Thymus (tissue), 11 donors: ENCODE results near the gene GNG12. TPM values are rescaled to one million over a fixed set of nuclear protein-coding genes. Genes with fewer than 3 reads are reported as not detected.

Experiments used
- DNase-seq, 9 donors: peaks; one replicate each; pipeline ENCODE4 v3.0.0-alpha.2; 2013; ENCODE audit warnings: low spot score in 9 of 9, low read depth in 6 of 9, missing footprints in 1 of 9
- H3K27ac ChIP-seq, 2 donors: one replicate each; pipeline ENCODE4 v1.5.1; 2013; ENCODE audit warnings: control low read depth in 1 of 2, low read depth in 1 of 2, low read length in 1 of 2, mild to moderate bottlenecking in 1 of 2, moderate library complexity in 1 of 2
- H3K27me3 ChIP-seq, 2 donors: one replicate each; pipeline ENCODE4 v1.5.1; 2013; ENCODE audit warnings: low read length in 1 of 2; ENCODE audit not compliant: control insufficient read depth in 2 of 2, insufficient read depth in 1 of 2
- H3K36me3 ChIP-seq, 2 donors: one replicate each; pipeline ENCODE4 v1.5.1; 2013; ENCODE audit warnings: low read length in 1 of 2, mild to moderate bottlenecking in 1 of 2, moderate library complexity in 1 of 2; ENCODE audit not compliant: control insufficient read depth in 2 of 2, insufficient read depth in 2 of 2
- H3K4me1 ChIP-seq, 2 donors: one replicate each; pipeline ENCODE4 v1.5.1; 2013; ENCODE audit warnings: low read length in 2 of 2; ENCODE audit not compliant: control insufficient read depth in 2 of 2, insufficient read depth in 2 of 2
- H3K4me3 ChIP-seq, 2 donors: one replicate each; pipeline ENCODE4 v1.5.1; 2013; ENCODE audit warnings: low read length in 2 of 2, control low read depth in 1 of 2, mild to moderate bottlenecking in 1 of 2
- H3K9me3 ChIP-seq, 2 donors: one replicate each; pipeline ENCODE4 v1.5.1; 2013; ENCODE audit warnings: low read length in 1 of 2, mild to moderate bottlenecking in 1 of 2; ENCODE audit not compliant: control insufficient read depth in 2 of 2, insufficient read depth in 1 of 2
- WGBS: extraction: QIAGEN DNeasy Blood & Tissue Kit; methylation state at CpG from one replicate; pipeline ENCODE4 v1.1.7; 2013; 5-methylcytosine and 5-hydroxymethylcytosine counted together
- polyA plus RNA-seq: library from polyadenylated mRNA; stranded (reverse); fragments of 200-250 nt; gene quantifications from one replicate; pipeline ENCODE4 v1.2.3, GENCODE V29; 2013
- total RNA-seq: library from RNA; stranded (reverse); fragments of 120-200 nt; gene quantifications from one replicate; pipeline ENCODE4 v1.2.4, GENCODE V29; 2013
- donor health status: healthy.

GNG12 gene
- total and polyA plus RNA-seq, 2 donors = 14.8 to 19.3 TPM

DNA sequence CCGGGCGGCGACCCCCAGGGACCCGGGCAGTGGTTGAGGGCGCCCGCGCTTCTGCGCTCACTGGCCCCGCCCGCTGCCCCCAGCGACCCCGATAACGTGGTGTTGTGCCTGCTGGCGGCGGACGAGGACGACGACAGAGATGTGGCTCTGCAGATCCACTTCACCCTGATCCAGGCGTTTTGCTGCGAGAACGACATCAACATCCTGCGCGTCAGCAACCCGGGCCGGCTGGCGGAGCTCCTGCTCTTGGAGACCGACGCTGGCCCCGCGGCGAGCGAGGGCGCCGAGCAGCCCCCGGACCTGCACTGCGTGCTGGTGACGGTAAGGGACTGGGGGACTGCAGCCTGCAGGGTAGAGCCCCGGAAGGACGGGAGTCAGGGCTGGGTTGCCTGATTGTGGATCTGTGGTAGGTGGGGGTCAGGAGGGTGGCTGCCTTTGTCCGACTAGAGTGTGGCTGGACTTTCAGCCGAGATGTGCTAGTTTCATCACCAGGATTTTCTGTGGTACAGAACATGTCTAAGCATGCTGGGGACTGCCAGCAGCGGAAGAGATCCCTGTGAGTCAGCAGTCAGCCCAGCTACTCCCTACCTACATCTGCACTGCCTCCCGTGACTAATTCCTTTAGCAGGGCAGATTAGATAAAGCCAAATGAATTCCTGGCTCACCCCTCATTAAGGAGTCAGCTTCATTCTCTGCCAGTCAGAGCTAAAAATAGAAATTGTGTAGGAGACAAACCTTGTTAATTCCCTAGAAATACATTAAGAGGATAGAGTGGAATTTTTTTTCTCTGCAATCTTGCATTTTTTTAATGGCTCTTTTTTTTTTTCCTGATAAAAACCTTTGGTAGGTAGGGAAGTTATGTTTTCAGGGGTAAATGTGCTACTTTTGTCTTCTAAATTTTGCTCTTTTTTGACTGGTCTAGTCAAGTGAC lies 146.7 kb downstream of the GNG12 start:
- WGBS = under 1% methylated on average over 43 of the region's 43 CpGs

DNA sequence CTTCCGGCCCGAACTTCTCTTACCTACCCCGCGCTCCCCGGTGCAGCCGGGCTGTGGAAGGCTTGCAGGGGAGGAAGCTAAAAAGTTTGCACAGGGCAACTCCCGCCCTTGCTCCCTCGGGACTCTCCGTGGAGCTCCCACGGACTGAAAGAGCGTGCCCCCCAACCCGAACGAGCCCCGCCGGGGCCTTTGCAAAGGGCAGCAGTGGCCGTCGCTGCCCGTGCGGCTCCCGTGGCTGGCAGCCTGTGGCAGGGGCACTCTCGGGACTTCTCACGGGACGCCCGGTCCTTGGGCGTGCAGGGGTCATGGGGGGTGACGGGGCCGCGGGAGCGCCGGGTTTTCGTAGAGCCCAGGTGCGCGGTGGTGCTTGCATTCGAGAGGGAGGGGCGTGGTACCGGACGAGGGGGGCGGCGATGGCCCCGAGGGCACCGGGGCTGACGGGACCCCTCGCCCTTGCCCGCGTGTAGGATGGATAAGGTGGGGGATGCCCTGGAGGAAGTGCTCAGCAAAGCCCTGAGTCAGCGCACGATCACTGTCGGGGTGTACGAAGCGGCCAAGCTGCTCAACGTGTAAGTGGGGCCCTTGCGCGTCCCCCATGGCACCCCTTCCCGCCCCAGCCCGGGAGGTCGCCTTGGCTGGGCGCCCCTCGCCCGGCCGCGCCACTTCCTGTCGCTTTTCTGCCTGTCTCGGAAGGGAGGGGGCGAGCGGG lies 147.6 kb downstream of the GNG12 start:
- H3K4me1 ChIP-seq = peaks cover 10 to 12% of the 10 kb centered on the region in 2 donors
- H3K4me3 ChIP-seq = peak overlapping the region; percentile 93 to 94
- no peaks in the 10 kb centered on the region for H3K27me3 ChIP-seq
- no peaks in the 10 kb centered on the region for H3K9me3 ChIP-seq
- peak in 8 of 9 donors; percentile 37 to 75 (median 50) for DNase-seq
- peak overlapping the region; percentile 87 to 93 for H3K27ac ChIP-seq
- under 1% methylated on average over 65 of the region's 65 CpGs for WGBS
- H3K36me3 ChIP-seq = peaks cover 6 to 22% of the 10 kb centered on the region in 2 donors

More for the DNA sequence above, 146.7 kb downstream of the GNG12 start:
- peak in 8 of 9 donors; percentile 34 to 81 (median 54) for DNase-seq
- H3K27me3 ChIP-seq = no peaks in the 10 kb centered on the region
- peaks cover 6 to 22% of the 10 kb centered on the region in 2 donors for H3K36me3 ChIP-seq
- H3K4me1 ChIP-seq = peaks cover 10 to 12% of the 10 kb centered on the region in 2 donors
- peak overlapping the region; percentile 93 to 94 for H3K4me3 ChIP-seq
- H3K9me3 ChIP-seq = no peaks in the 10 kb centered on the region
- peak overlapping the region; percentile 87 to 93 for H3K27ac ChIP-seq

DNA sequence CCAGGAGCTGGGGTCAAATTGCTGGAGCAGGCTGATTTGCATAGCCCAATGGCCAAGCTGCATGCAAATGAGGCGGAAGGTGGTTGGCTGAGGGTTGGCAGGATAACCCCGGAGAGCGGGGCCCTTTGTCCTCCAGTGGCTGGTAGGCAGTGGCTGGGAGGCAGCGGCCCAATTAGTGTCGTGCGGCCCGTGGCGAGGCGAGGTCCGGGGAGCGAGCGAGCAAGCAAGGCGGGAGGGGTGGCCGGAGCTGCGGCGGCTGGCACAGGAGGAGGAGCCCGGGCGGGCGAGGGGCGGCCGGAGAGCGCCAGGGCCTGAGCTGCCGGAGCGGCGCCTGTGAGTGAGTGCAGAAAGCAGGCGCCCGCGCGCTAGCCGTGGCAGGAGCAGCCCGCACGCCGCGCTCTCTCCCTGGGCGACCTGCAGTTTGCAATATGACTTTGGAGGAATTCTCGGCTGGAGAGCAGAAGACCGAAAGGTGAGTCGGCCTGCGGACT lies 148.2 kb downstream of the GNG12 start, which contains the start of gene GADD45A:
TSS of gene GADD45A (plus strand) at position 135 of the 491 bp plus-strand sequence. CDS start at position 429, 294 bp downstream.
- Histone ChIP-seq H3K4me3 (peak within 1 kb of the TSS; percentile 93 to 94), H3K36me3 (peaks cover 6 to 22% of the 10 kb centered on the region in 2 donors), H3K4me1 (peaks cover 10 to 12% of the 10 kb centered on the region in 2 donors), H3K27ac (peak within 1 kb of the TSS; percentile 87 to 93), H3K9me3 (no peaks in the 10 kb centered on the region), H3K27me3 (no peaks in the 10 kb centered on the region)
- WGBS = under 1% methylated on average over 39 of the region's 39 CpGs
- peak; percentile 88 to 99 (median 96) for DNase-seq

DNA sequence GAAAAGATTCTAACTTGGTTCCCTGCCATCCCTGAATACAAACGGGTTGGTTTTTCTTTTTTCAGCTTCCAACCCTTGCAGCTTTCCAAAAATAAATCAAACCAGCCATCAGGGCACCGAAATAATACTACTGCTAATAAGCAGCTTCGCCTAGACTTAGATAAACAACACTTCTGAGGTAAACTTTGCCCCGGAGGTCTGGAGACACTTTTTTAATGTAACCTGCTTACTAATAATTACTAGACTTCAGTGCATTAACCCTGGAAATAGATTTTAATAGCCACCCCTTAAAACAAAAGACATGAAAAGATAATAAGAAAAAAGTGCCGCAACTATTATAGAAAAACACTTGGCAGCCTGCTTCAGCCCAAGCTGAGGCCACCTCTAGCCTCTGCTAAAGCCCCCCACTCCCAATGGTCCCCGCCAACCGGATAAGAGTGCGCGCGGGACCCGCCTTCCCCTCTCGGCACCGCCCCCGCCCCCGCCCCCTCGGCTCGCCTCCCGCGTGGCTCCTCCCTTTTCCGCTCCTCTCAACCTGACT lies 148.7 kb downstream of the GNG12 start:
- Histone ChIP-seq H3K27me3 (no peaks in the 10 kb centered on the region), H3K36me3 (peaks cover 6 to 19% of the 10 kb centered on the region in 2 donors), H3K4me3 (peak overlapping the region; percentile 23 to 94), H3K4me1 (peaks cover 10 to 12% of the 10 kb centered on the region in 2 donors), H3K9me3 (no peaks in the 10 kb centered on the region), H3K27ac (peak overlapping the region; percentile 32 to 68)
- DNase-seq = peak in 4 of 9 donors; percentile 9 to 23 (median 16)
- WGBS = 1% methylated on average over 20 of the region's 20 CpGs

DNA sequence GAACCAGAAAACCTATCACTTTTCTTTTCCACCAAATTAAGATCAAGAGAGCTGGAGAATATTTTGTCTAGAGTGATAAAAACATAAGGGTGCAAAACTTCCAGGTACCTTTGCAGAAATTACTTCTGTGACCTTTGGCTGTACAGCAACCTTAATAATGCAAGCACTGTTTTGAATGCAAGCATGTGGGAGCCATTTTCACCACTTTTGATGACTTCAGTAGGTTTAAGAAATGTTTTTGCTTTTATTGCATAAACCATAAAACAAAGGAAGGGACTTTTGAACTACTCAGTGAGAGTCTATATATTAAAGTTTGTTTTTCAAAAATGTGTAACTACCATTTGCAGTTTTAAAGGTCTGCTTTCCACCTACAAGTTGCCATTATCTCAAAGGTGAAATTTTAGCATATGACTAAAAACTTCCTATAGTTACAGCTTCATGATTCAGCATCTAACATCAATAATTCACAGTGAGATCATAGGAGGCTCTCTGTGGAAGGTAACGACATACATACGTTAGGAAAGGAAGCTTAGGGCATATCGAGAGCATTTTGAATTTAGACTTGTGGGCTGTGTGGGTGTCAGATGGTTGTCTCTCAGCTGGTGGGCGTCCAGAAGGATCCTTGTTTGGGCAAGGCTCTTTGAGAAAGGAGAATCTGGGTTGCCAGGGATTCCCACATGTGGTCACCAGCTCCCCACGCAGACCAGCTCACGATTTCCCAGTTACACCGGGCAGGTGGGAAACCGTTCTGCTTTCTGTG lies 149.3 kb downstream of the GNG12 start:
- peak overlapping the region; percentile 32 to 68 for H3K27ac ChIP-seq
- H3K36me3 ChIP-seq = peaks cover 6 to 14% of the 10 kb centered on the region in 2 donors
- peak in 3 of 9 donors; percentile 8 to 41 (median 14) for DNase-seq
- no peaks in the 10 kb centered on the region for H3K27me3 ChIP-seq
- H3K9me3 ChIP-seq = no peaks in the 10 kb centered on the region
- peaks cover 10 to 12% of the 10 kb centered on the region in 2 donors for H3K4me1 ChIP-seq
- H3K4me3 ChIP-seq = peak overlapping the region; percentile 23 to 94
- WGBS = 6% methylated on average over 8 of the region's 8 CpGs

DNA sequence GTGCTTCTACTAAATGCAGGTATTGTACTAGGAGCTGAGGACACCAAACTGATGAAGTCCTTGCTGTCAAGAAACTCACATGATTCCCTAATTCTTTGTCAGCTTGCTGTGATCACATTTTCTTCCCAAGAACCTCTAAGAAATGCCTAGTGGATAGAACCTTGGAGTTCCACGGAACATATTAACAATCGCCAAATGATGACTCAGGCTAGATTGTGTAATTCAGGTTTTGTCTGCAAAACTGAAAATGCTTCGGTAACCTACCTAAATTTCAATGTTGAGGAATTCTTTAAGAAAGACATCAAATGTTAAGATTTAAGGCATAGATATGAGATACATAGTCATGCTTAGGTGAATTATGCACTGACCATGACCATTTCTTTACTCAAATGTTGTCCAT lies 150.0 kb downstream of the GNG12 start:
- Histone ChIP-seq H3K9me3 (no peaks in the 10 kb centered on the region), H3K4me1 (peaks cover 10 to 12% of the 10 kb centered on the region in 2 donors), H3K27ac (peak overlapping the region in 1 of 2 donors; percentile 29), H3K36me3 (peaks cover 0 to 9% of the 10 kb centered on the region in 2 donors), H3K27me3 (no peaks in the 10 kb centered on the region), H3K4me3 (no peak overlapping the region)
- DNase-seq = no peak
- WGBS = 94% methylated on average over 3 of the region's 3 CpGs

DNA sequence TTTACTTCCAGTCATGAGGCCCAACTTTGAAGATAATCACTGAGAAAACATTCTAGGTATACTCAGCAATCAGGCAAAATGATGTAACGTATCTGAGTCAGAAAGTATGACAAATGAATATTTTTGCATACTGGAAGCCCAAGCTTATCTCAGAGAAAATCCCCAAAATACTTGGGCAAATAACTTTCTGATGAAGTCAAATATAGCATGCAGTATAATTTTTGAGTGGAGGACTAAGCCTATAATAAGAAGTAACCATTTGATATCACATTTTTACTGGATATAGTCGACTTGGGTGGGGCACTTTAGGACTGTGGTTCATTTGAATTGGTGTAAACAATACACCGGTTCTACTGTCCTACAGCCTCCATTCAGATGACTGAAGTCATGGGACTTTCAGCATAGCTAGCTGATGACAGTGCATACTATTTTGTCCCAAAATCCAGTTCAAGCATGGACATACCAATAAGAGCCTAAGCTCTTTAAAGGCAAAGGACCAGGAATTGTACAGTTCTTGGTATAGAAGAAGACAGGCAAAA lies 150.5 kb downstream of the GNG12 start:
- Histone ChIP-seq H3K27me3 (no peaks in the 10 kb centered on the region), H3K4me3 (no peak overlapping the region), H3K4me1 (peaks cover 10 to 12% of the 10 kb centered on the region in 2 donors), H3K9me3 (no peaks in the 10 kb centered on the region), H3K27ac (no peak overlapping the region), H3K36me3 (peaks cover 0 to 6% of the 10 kb centered on the region in 2 donors)
- 96% methylated on average over 3 of the region's 3 CpGs for WGBS
- no peak for DNase-seq

DNA sequence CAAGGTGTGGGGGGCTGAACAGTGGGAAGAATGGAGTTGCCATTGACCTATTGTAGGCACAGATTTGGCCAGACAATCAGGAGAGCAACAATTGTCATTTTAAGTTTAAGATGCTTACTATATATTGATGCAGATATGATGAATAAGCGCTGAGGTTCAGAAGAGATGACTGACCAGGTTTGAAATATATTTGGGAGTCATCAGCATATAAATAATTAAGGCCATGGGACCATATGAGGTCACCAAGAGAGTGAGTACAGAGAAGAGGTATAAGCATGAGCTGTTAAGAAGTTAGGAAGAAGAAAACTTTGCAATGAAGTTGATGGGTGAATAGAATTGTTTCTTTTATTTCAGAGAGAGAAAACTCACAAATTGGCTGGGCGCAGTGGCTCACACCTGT lies 152.8 kb downstream of the GNG12 start:
- H3K4me1 ChIP-seq = peaks cover 10 to 16% of the 10 kb centered on the region in 2 donors
- no peaks in the 10 kb centered on the region for H3K9me3 ChIP-seq
- WGBS = over 99% methylated on average over 2 of the region's 2 CpGs
- no peak overlapping the region for H3K27ac ChIP-seq
- H3K4me3 ChIP-seq = no peak overlapping the region
- no peaks in the 10 kb centered on the region for H3K27me3 ChIP-seq
- no peak for DNase-seq
- H3K36me3 ChIP-seq = no peaks in the 10 kb centered on the region
